T-helper 9 cell (primary cell): ENCODE data around the gene GABPA.

ENCODE experiments used
- DNase-seq: peaks from one replicate; pipeline ENCODE4 v3.0.0-alpha.2; 2020

The GABPA gene

DNA sequence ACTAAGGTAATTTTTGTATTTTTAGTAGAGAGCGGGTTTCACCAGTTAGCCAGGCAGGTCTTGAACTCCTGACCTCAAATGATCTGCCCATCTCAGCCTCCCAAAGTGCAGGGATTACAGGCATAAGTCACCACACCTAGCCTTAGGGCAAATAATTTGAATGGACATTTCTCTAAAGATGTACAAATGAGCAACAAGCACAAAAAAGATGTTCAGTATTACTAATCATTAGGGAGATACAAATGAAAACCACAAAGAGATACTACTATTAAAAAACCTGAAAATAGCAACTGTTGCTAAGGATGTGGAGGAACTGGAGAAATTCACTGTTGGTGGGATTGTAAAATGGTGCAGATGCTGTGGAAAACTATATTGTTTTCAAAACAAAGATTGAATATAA, 79.1 kb downstream of the GABPA start:
- DNase-seq: no peak

DNA sequence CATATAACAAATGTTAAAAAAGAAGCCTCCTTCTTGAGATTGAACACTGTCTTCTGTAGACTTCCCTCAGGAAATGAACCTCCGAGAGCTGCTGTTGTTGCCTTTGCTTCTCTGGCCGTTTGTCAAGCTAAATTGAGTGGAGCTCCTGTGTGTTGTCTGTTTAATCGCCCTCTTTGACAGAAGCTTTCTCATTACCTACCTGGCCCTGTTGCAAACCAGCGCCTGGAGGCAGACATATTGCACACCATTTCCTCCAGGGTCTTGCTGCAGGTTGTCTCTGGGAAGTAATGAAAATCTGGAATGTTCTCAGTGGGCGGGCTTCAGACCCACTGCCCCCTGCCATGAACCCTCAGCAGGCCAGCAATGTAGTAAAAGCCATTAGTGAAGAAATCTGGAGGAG, 83.3 kb downstream of the GABPA start:
- DNase-seq: no peak

- DNase-seq: no peak
Observed at GRCh38 chr21:25818551-25818950, 83.8 kb downstream of the GABPA start.
